Sigmoid colon (tissue), 4 donors: Measurements from ENCODE around the gene LRP1B.

ENCODE experiments used
- CTCF ChIP-seq, 4 experiments: fragments of 450-650 bp in 3 of 4; fragments of 200-600 bp in 1 of 4; IDR thresholded peaks; one replicate each; pipeline ENCODE4 v1.5.1; 2016 to 2019; ENCODE audit warnings: antibody characterized with exemption in 4 of 4, mild to moderate bottlenecking in 3 of 4, moderate library complexity in 2 of 4
- EP300 ChIP-seq, 4 donors: sonication (generic); formaldehyde crosslinking; IDR thresholded peaks; one replicate each; pipeline ENCODE4 v1.6.1; 2017; ENCODE audit warnings: antibody characterized with exemption in 4 of 4
- POLR2A ChIP-seq, 2 donors: fragments of 450-650 bp; IDR thresholded peaks; one replicate each; pipeline ENCODE4 v1.6.1; 2016; ENCODE audit warnings: antibody characterized with exemption in 2 of 2, mild to moderate bottlenecking in 2 of 2, moderate library complexity in 2 of 2

DNA sequence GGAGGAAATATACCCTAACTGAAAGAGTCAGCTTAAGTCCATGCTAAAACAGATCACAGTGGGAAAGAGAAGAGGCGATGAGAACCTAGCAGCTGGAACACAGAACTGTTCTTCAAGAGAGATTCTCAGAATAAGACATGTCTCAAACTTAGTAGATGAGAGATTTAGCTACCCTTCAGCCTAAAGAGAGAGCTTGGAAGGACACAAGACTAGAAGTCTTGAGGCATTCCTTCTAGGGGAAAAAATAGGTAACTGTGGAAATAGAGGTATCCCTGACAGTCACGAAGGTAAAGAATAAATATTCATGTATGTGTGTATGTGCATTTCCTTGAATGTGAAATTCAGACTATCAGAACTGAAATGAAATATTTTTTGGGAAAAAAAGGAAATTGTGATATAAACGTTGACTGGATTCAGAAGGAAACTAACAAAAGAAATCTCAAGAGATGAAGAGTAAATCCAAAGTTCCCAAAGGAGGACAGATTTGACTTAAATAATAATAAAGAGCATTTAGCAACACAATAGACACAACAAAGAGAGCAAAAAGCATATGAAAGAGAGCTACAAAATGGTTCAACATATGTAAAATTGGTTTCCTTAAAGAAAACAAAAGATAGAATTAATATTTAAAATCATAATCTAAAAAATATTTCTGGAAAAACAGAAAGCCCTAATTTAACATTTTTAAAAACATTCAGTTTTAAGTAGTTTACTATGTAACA, 258.7 kb downstream of the LRP1B start:
- no peak for TF ChIP-seq EP300 (IDR thresholded peaks at IDR 0.05)
- TF ChIP-seq CTCF (IDR thresholded peaks at IDR 0.05) = no peak
- TF ChIP-seq POLR2A (IDR thresholded peaks at IDR 0.05) = no peak
